Erythroblast (primary cell): ENCODE measurements around the gene JARID2.

Experiments
- GATA1 ChIP-seq: IDR thresholded peaks from 2 replicates; pipeline ENCODE4 v1.6.1; 2011; ENCODE audit warnings: low read depth, mild to moderate bottlenecking, control low read depth, low read length, moderate library complexity
- POLR2A ChIP-seq: IDR thresholded peaks from 2 replicates; pipeline ENCODE4 v1.6.1; 2011; ENCODE audit warnings: mild to moderate bottlenecking, low read length

- TF ChIP-seq POLR2A (no peak), GATA1 (no peak)
These were observed 230.9 kb downstream of the JARID2 start for GRCh38 chr6:15476631-15477380.
